SW 1271 (cell line): ENCODE results near the gene GNPTAB.

Experiments used
- DNase-seq, 2 experiments: peaks; one replicate each; lab custom pipeline; 2025; lab: John Stamatoyannopoulos, UW

The GNPTAB gene

DNA sequence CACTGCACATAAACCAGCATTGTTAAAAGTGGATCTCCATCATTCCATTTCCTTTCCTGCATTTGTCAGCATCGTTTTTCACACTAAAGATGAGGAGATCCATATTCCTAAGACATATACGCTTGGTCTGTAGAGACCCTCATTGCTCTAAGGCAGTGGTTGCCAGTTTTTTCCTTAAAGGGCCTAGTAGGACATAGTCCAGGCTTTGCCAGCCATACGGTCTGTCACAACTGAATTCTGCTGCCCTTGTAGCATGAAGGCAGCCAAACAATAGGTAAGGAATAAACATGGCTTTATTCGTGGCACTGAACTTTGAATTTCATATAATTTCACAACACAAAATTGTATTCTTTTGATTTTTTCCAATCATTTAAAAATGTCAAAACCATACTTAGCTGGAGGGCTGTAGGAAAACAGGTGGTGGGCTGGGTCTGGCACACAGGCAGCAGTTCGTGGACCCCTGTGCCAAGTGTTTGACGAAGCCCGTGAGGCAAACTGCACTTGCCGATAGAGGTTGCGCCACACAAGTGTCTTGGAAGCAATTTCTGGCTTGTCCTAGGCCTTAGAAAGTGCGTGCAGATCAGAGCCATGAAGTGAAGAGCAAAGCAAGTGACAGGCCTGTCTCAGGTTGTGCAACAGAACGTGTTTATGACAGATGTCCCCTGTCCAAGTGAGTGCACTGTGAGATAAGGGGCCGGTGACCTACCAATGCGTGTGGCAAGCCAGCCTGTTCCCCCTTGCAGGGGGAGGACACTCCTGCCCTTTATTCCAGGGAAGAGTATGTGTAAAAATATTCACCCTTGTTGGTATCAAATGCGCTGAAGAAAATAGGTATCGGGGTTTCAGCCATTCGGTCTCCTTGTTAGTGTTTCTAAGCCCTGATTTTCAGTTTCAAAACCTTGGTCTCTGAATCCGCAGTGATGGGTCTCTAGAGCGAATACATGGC is 134.2 kb downstream of the GNPTAB start:
- DNase-seq: no peak

DNA sequence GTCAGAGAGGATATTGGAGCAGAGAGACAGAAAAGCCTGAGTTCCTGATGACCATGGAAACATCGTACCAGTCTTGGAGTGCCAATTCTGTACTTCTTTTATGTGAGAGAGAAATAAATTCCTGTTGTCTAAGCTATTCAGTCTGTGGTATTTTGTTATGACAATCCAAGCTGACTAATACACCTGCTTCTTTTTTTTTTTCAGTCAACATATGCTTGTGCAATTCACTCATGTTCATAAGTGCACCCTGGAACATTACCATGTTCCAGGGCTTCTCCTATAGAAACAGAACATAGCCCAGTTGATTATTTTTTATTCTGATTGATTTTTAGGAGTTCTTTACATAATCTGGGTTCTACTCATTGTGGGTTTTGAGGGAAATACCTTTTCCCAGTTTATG is 135.1 kb downstream of the GNPTAB start:
- no peak for DNase-seq
